ENCODE results near the gene PIP5K1C. TPM values are rescaled to one million over a fixed set of nuclear protein-coding genes. Genes with fewer than 3 reads are reported as not detected.
A peak's percentile ranks its signal among the peaks of the same experiment; 100 is the strongest.

Gene PIP5K1C
- total and polyA plus RNA-seq, 9 of the 15 experiments (the other 6 are each of a cell fraction or from before 2014, with no cell fraction given), result 0.38 to 22.1 (median 4.1) TPM

DNA sequence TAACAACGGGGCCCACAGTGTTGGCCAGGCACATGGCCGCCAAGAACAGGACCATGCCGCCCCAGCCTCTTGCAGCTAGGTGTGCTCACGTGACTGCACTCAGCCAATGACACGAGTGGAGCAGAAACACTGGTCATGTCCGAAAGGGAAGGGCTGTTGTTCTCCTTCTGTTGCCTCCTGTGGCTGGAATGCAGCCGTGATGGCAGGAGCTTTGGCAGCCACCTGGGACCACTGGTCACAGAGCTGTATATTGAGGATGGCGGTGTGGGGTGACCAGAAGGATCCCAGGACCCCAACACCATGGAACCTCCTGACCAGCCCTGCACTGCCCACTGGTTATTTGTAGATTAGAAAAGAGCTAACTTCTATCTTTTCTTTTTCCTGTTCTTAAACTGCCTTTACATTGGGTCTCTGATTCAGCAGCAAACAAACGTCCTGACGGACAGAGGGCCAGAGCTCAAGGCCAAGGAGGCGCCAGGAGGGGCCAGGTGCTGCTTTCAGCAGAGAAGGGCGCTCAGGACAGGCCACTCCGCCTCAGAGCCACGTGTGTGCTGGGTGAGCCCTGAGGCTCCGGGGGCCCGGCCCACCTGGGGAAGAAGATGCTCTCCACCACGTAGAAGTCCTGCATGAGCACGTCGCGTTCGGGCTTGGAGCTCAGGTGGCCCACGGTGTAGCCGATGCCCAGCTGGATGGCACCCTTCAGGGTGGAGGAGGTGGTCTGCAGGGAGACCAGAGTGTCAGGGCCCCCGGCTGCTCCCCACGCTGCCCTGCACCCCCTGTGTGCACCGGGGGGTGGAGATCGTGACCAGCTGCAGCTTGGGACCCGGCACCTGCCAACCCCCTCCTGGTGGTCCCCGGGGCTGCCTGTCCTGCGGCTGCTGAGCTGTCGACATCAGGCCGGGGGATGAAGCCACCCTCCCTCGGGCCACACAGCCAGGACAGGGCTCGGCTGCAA is 38.7 kb downstream of the PIP5K1C start:
- POLR2A ChIA-PET, result interaction anchor here (0.6 to 3.5 kb wide), 6 partner anchors 10 to 548 kb away, joined by 3 to 16 read pairs (median 3); no protein-coding TSS in a partner anchor
- TF ChIP-seq PTBP1 (IDR thresholded peaks at IDR 0.05; ENCODE audit: low read depth, low read length) (0 out of 2 replicates have a peak, but pooled peaks have one; percentile 62), FOXJ3 (CRISPR knock-in tag; IDR thresholded peaks at IDR 0.05) (no peak), FOXK1 (CRISPR knock-in tag; IDR thresholded peaks at IDR 0.05; ENCODE audit: borderline replicate concordance) (no peak), TEAD4 (IDR thresholded peaks at IDR 0.05; ENCODE audit: low read length) (0 out of 2 replicates have a peak, but pooled peaks have one; percentile 12), TEAD4 (CRISPR knock-in tag; IDR thresholded peaks at IDR 0.05; ENCODE audit: borderline replicate concordance) (no peak), TEAD1 (CRISPR knock-in tag; IDR thresholded peaks at IDR 0.05) (0 out of 4 replicates have a peak, but pooled peaks of 1 of the 2 experiments have one; percentile 42), LEF1 (IDR thresholded peaks at IDR 0.05) (no peak), CSDE1 (IDR thresholded peaks at IDR 0.05) (no peak), RCOR1 (IDR thresholded peaks at IDR 0.05; ENCODE audit: borderline replicate concordance in 1 of 2, low read depth in 2 of 2, low read length in 2 of 2) (0 out of 4 replicates have a peak, but pooled peaks of 1 of the 2 experiments have one; percentile 9), NFATC3 (IDR thresholded peaks at IDR 0.05) (no peak), JUNB (CRISPR knock-in tag; conservative IDR thresholded peaks at IDR 0.05) (no peak), ADNP (tag; IDR thresholded peaks at IDR 0.05) (0 out of 2 replicates have a peak, but pooled peaks have one; percentile 20), ZNF444 (CRISPR knock-in tag; IDR thresholded peaks at IDR 0.05) (no peak), ZNF589 (CRISPR knock-in tag; IDR thresholded peaks at IDR 0.05; ENCODE audit: low read depth) (no peak), SMARCA5 (IDR thresholded peaks at IDR 0.05) (peak; percentile 78), TRIM28 (IDR thresholded peaks at IDR 0.05) (no peak)
- TF ChIP-seq, protein P1, sequence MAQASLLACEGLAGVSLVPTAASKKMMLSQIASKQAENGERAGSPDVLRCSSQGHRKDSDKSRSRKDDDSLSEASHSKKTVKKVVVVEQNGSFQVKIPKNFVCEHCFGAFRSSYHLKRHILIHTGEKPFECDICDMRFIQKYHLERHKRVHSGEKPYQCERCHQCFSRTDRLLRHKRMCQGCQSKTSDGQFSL (CRISPR knock-in tag; IDR thresholded peaks at IDR 0.05), result no peak
- TF ChIP-seq, protein P1 (tag; IDR thresholded peaks at IDR 0.05), result no peak
- TF ChIP-seq, protein P2, sequence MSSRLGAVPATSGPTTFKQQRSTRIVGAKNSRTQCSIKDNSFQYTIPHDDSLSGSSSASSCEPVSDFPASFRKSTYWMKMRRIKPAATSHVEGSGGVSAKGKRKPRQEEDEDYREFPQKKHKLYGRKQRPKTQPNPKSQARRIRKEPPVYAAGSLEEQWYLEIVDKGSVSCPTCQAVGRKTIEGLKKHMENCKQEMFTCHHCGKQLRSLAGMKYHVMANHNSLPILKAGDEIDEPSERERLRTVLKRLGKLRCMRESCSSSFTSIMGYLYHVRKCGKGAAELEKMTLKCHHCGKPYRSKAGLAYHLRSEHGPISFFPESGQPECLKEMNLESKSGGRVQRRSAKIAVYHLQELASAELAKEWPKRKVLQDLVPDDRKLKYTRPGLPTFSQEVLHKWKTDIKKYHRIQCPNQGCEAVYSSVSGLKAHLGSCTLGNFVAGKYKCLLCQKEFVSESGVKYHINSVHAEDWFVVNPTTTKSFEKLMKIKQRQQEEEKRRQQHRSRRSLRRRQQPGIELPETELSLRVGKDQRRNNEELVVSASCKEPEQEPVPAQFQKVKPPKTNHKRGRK (tag; IDR thresholded peaks at IDR 0.05), result no peak

More for the DNA sequence above, 38.7 kb downstream of the PIP5K1C start:
- Histone ChIP-seq H3K27me3 (ENCODE audit: control insufficient read depth in 2 of 2, insufficient read depth in 2 of 2, low read length in 2 of 2) (no peaks in the 10 kb centered on the region), H4K20me1 (replicated peaks; ENCODE audit: control insufficient read depth, insufficient read depth, low read length) (peaks cover 11% of the 10 kb centered on the region; the same call in 1 of the 2 replicates), H3K4me3 (no peak overlapping the region), H3K36me3 (ENCODE audit: control insufficient read depth, insufficient read depth, low read length) (peaks cover 83% of the 10 kb centered on the region; the same call in 2 of the 3 replicates), H2AFZ (ENCODE audit: low read depth, low read length) (no peak overlapping the region), H3K9me3 (replicated peaks; ENCODE audit: control insufficient read depth, insufficient read depth, low read depth, low read length) (no peaks in the 10 kb centered on the region), H3K9ac (ENCODE audit: insufficient read depth in 1 of 2, low read depth in 2 of 2, low read length in 2 of 2) (no peak overlapping the region; a peak in 1 of 4 replicates), H3K4me1 (replicated peaks in 1 of 2; ENCODE audit: control insufficient read depth in 2 of 2, insufficient read depth in 2 of 2, low read length in 2 of 2) (peaks cover 0 to 45% of the 10 kb centered on the region in 2 experiments; a peak in 2 of 5 replicates), H3K4me2 (ENCODE audit: insufficient read depth, low read length) (no peak overlapping the region), H3K27ac (ENCODE audit: extremely low read depth, low read depth, low read length) (no peak overlapping the region), H3K9me1 (ENCODE audit: control insufficient read depth, insufficient read depth, low read length) (no peaks in the 10 kb centered on the region), H3K79me2 (ENCODE audit: control insufficient read depth, insufficient read depth, low read length) (no peaks in the 10 kb centered on the region)
- no TSS peak for BruUV-seq (replicated peaks)
- in situ Hi-C loops (cut with MboI) (loop anchor here (5.0 kb wide), 1 partner anchor 46 kb away; the partner anchor contains the start of gene TJP3), intact Hi-C loops (cut with micrococcal nuclease) (no loop called here)
- ATAC-seq (no peak), FAIRE-seq (no peak), DNase-seq (ENCODE audit: extremely low read depth in 1 of 4, low spot score in 3 of 4) (no peak)
- CTCF ChIA-PET (ENCODE audit: low intra/inter-chr PET ratio), result interaction anchor here (0.7 kb wide), 1 partner anchor 188 kb away, joined by 3 read pairs; no protein-coding TSS in a partner anchor
- WGBS (ENCODE audit: insufficient coverage, low coverage, missing lambda C conversion rate), result 91% methylated on average over 29 of the region's 34 CpGs
